Mesendoderm (in vitro differentiated cells): Measurements from ENCODE around the gene BMPER.

ENCODE experiments used
- DNase-seq: peaks from one replicate; pipeline ENCODE4 v3.0.0; 2013
- H2AK5ac ChIP-seq: 2 replicates; pipeline ENCODE4 v1.6.1; 2013; ENCODE audit warnings: low read length, inconsistent platforms
- H2BK120ac ChIP-seq: 2 replicates; pipeline ENCODE4 v1.6.1; 2013; ENCODE audit warnings: low read depth, mild to moderate bottlenecking, low read length, moderate library complexity, mixed read lengths
- H2BK15ac ChIP-seq: replicated peaks from 2 replicates; pipeline ENCODE4 v1.6.1; 2013; ENCODE audit warnings: low read depth, mild to moderate bottlenecking, moderate library complexity
- H2BK5ac ChIP-seq: 2 replicates; pipeline ENCODE4 v1.6.1; 2013; ENCODE audit warnings: low read length, inconsistent platforms
- H3K18ac ChIP-seq: 2 replicates; pipeline ENCODE4 v1.6.1; 2013; ENCODE audit warnings: mild to moderate bottlenecking, low read length, mixed read lengths
- H3K23ac ChIP-seq: one replicate; pipeline ENCODE4 v1.6.1; 2013; ENCODE audit warnings: low read length
- H3K27ac ChIP-seq: 2 replicates; pipeline ENCODE4 v1.5.1; 2013; ENCODE audit warnings: low read depth, mild to moderate bottlenecking, inconsistent platforms, low read length, moderate library complexity
- H3K27me3 ChIP-seq: 2 replicates; pipeline ENCODE4 v1.6.1; 2013; ENCODE audit warnings: low read length, control low read depth, mild to moderate bottlenecking, inconsistent platforms; ENCODE audit not compliant: insufficient read depth, poor library complexity
- H3K36me3 ChIP-seq: 2 replicates; pipeline ENCODE4 v1.6.1; 2013; ENCODE audit warnings: low read length, inconsistent platforms; ENCODE audit not compliant: control insufficient read depth, insufficient read depth
- H3K4ac ChIP-seq: one replicate; pipeline ENCODE4 v1.6.1; 2013; ENCODE audit warnings: low read depth, mild to moderate bottlenecking, low read length, moderate library complexity
- H3K4me1 ChIP-seq: 2 replicates; pipeline ENCODE4 v1.6.1; 2013; ENCODE audit warnings: low read depth, low read length, inconsistent platforms; ENCODE audit not compliant: control insufficient read depth
- H3K4me2 ChIP-seq: 2 replicates; pipeline ENCODE4 v1.6.1; 2013; ENCODE audit warnings: low read length
- H3K4me3 ChIP-seq: 2 replicates; pipeline ENCODE4 v1.5.1; 2013; ENCODE audit warnings: mild to moderate bottlenecking, low read length
- H3K56ac ChIP-seq: one replicate; pipeline ENCODE4 v1.6.1; 2013; ENCODE audit warnings: low read length
- H3K79me1 ChIP-seq: 2 replicates; pipeline ENCODE4 v1.6.1; 2013; ENCODE audit warnings: low read length, inconsistent platforms
- H3K79me2 ChIP-seq: 2 replicates; pipeline ENCODE4 v1.6.1; 2013; ENCODE audit warnings: mild to moderate bottlenecking, low read length; ENCODE audit not compliant: control insufficient read depth, insufficient read depth
- H3K9ac ChIP-seq: 2 replicates; pipeline ENCODE4 v1.6.1; 2013; ENCODE audit warnings: low read length, inconsistent platforms
- H4K5ac ChIP-seq: one replicate; pipeline ENCODE4 v1.6.1; 2013; ENCODE audit warnings: low read length
- H4K8ac ChIP-seq: one replicate; pipeline ENCODE4 v1.6.1; 2013; ENCODE audit warnings: low read depth, mild to moderate bottlenecking, control low read depth, low read length, moderate library complexity
- WGBS: extraction: QIAGEN DNeasy Blood & Tissue Kit; methylation state at CpG from one replicate; pipeline ENCODE4 v1.1.7; 2013; ENCODE audit warnings: low lambda C conversion rate, missing lambda C conversion rate; ENCODE audit not compliant: insufficient coverage; ENCODE audit errors: extremely low coverage; 5-methylcytosine and 5-hydroxymethylcytosine counted together

BMPER gene

GRCh38 chr7:33926535-33926934 lies 21.2 kb downstream of the BMPER start:
- H3K27ac ChIP-seq: no peak overlapping the region
- peaks cover 6% of the 10 kb centered on the region for H3K79me1 ChIP-seq
- H3K18ac ChIP-seq: no peak overlapping the region
- no peak overlapping the region for H4K5ac ChIP-seq
- H3K56ac ChIP-seq: no peak overlapping the region
- H3K4me1 ChIP-seq: no peaks in the 10 kb centered on the region
- H2BK15ac ChIP-seq: no peak overlapping the region
- no peak overlapping the region for H2AK5ac ChIP-seq
- H3K9ac ChIP-seq: no peak overlapping the region
- H3K4ac ChIP-seq: no peak overlapping the region
- H2BK120ac ChIP-seq: no peak overlapping the region
- H2BK5ac ChIP-seq: no peak overlapping the region
- H3K4me3 ChIP-seq: no peak overlapping the region
- no peaks in the 10 kb centered on the region for H3K79me2 ChIP-seq
- H3K4me2 ChIP-seq: no peak overlapping the region
- WGBS: no CpG with 5 or more reads among the region's 3 CpGs
- H3K36me3 ChIP-seq: no peaks in the 10 kb centered on the region
- DNase-seq: no peak
- no peak overlapping the region for H3K23ac ChIP-seq
- H3K27me3 ChIP-seq: no peaks in the 10 kb centered on the region
- H4K8ac ChIP-seq: no peak overlapping the region

GRCh38 chr7:33928986-33929385 lies 23.6 kb downstream of the BMPER start:
- no peak overlapping the region for H3K27ac ChIP-seq
- no peak overlapping the region for H4K5ac ChIP-seq
- DNase-seq: no peak
- peaks cover 8% of the 10 kb centered on the region for H3K4me1 ChIP-seq
- no peak overlapping the region for H3K4me2 ChIP-seq
- WGBS: no CpG with 5 or more reads among the region's 7 CpGs
- H3K36me3 ChIP-seq: no peaks in the 10 kb centered on the region
- no peak overlapping the region for H3K9ac ChIP-seq
- no peaks in the 10 kb centered on the region for H3K27me3 ChIP-seq
- H3K79me1 ChIP-seq: peaks cover 6% of the 10 kb centered on the region
- no peak overlapping the region for H2BK15ac ChIP-seq
- H3K79me2 ChIP-seq: no peaks in the 10 kb centered on the region
- H2BK5ac ChIP-seq: no peak overlapping the region
- no peak overlapping the region for H2AK5ac ChIP-seq
- H4K8ac ChIP-seq: no peak overlapping the region
- H3K56ac ChIP-seq: no peak overlapping the region
- no peak overlapping the region for H3K23ac ChIP-seq
- H3K4me3 ChIP-seq: no peak overlapping the region
- H3K4ac ChIP-seq: no peak overlapping the region
- no peak overlapping the region for H3K18ac ChIP-seq
- no peak overlapping the region for H2BK120ac ChIP-seq

GRCh38 chr7:33932221-33932620 lies 26.9 kb downstream of the BMPER start:
- WGBS: no CpG with 5 or more reads among the region's 5 CpGs
- H3K4me2 ChIP-seq: no peak overlapping the region
- H3K36me3 ChIP-seq: no peaks in the 10 kb centered on the region
- no peak overlapping the region for H3K9ac ChIP-seq
- H4K8ac ChIP-seq: no peak overlapping the region
- no peak overlapping the region for H2AK5ac ChIP-seq
- H3K56ac ChIP-seq: peak overlapping the region; percentile 32
- H3K27me3 ChIP-seq: no peaks in the 10 kb centered on the region
- H3K23ac ChIP-seq: no peak overlapping the region
- H3K18ac ChIP-seq: no peak overlapping the region
- peak overlapping the region; percentile 7 for H3K27ac ChIP-seq
- no peak overlapping the region for H2BK120ac ChIP-seq
- peaks cover 2% of the 10 kb centered on the region for H3K79me1 ChIP-seq
- H3K4ac ChIP-seq: peak overlapping the region; percentile 7
- no peak overlapping the region for H3K4me3 ChIP-seq
- peaks cover 9% of the 10 kb centered on the region for H3K4me1 ChIP-seq
- no peaks in the 10 kb centered on the region for H3K79me2 ChIP-seq
- no peak overlapping the region for H4K5ac ChIP-seq
- no peak overlapping the region for H2BK15ac ChIP-seq
- no peak for DNase-seq
- no peak overlapping the region for H2BK5ac ChIP-seq

GRCh38 chr7:33932832-33933468 lies 27.6 kb downstream of the BMPER start:
- H4K8ac ChIP-seq: no peak overlapping the region
- peaks cover 2% of the 10 kb centered on the region for H3K79me1 ChIP-seq
- H3K79me2 ChIP-seq: no peaks in the 10 kb centered on the region
- no peak overlapping the region for H3K4me2 ChIP-seq
- H4K5ac ChIP-seq: no peak overlapping the region
- no peak overlapping the region for H3K23ac ChIP-seq
- H3K9ac ChIP-seq: peak overlapping the region; percentile 19
- no peak overlapping the region for H3K18ac ChIP-seq
- no peaks in the 10 kb centered on the region for H3K27me3 ChIP-seq
- H2BK120ac ChIP-seq: no peak overlapping the region
- no peak overlapping the region for H3K4me3 ChIP-seq
- peak overlapping the region; percentile 54 for H3K56ac ChIP-seq
- no peaks in the 10 kb centered on the region for H3K36me3 ChIP-seq
- peak; percentile 93 for DNase-seq
- no CpG with 5 or more reads among the region's 15 CpGs for WGBS
- H2BK15ac ChIP-seq: no peak overlapping the region
- no peak overlapping the region for H2BK5ac ChIP-seq
- peaks cover 12% of the 10 kb centered on the region for H3K4me1 ChIP-seq
- no peak overlapping the region for H2AK5ac ChIP-seq
- H3K27ac ChIP-seq: no peak overlapping the region
- no peak overlapping the region for H3K4ac ChIP-seq

- Histone ChIP-seq H3K4me2 (no peak overlapping the region), H4K5ac (no peak overlapping the region), H2AK5ac (no peak overlapping the region), H3K27ac (no peak overlapping the region), H4K8ac (no peak overlapping the region), H3K56ac (no peak overlapping the region), H3K27me3 (no peaks in the 10 kb centered on the region), H3K4me1 (peaks cover 12% of the 10 kb centered on the region), H3K79me2 (no peaks in the 10 kb centered on the region), H3K4ac (no peak overlapping the region), H3K23ac (no peak overlapping the region), H2BK15ac (no peak overlapping the region), H3K9ac (no peak overlapping the region), H3K79me1 (no peaks in the 10 kb centered on the region), H3K18ac (no peak overlapping the region), H3K36me3 (no peaks in the 10 kb centered on the region), H2BK120ac (no peak overlapping the region), H3K4me3 (no peak overlapping the region), H2BK5ac (no peak overlapping the region)
- DNase-seq: peak; percentile 70
- no CpG with 5 or more reads among the region's 4 CpGs for WGBS
Measured at GRCh38 chr7:33933611-33934281, 28.4 kb downstream of the BMPER start.
